Large intestine (tissue), 3 donors: ENCODE data around the gene SLC34A3. TPM values are rescaled to one million over a fixed set of nuclear protein-coding genes. Genes with fewer than 3 reads are reported as not detected.

Experiments used
- DNase-seq, 2 donors: peaks; one replicate each; pipeline versions ENCODE4 v3.0.0 to v3.0.0-alpha.2; 2013
- H3K27ac ChIP-seq: one replicate; pipeline ENCODE4 v1.5.1; 2013; ENCODE audit warnings: low read length
- H3K27me3 ChIP-seq: 2 replicates; pipeline ENCODE4 v1.6.1; 2013; ENCODE audit warnings: low read length; ENCODE audit not compliant: control insufficient read depth, insufficient read depth
- H3K36me3 ChIP-seq: 2 replicates; pipeline ENCODE4 v1.6.1; 2013; ENCODE audit warnings: low read length; ENCODE audit not compliant: control insufficient read depth, insufficient read depth
- H3K4me1 ChIP-seq: one replicate; pipeline ENCODE4 v1.6.1; 2013; ENCODE audit warnings: low read length; ENCODE audit not compliant: control insufficient read depth, insufficient read depth
- H3K4me3 ChIP-seq: one replicate; pipeline ENCODE4 v1.5.1; 2013; ENCODE audit warnings: low read length
- H3K9me3 ChIP-seq: one replicate; pipeline ENCODE4 v1.6.1; 2013; ENCODE audit warnings: mild to moderate bottlenecking, low read depth, low read length, moderate library complexity; ENCODE audit not compliant: control insufficient read depth
- WGBS: methylation state at CpG from one replicate; pipeline ENCODE4 v1.1.5; 2013; ENCODE audit warnings: low lambda C conversion rate; ENCODE audit not compliant: insufficient coverage; 5-methylcytosine and 5-hydroxymethylcytosine counted together
- polyA plus RNA-seq: library from polyadenylated mRNA; unstranded; fragments of 120-200 nt; gene quantifications from one replicate; pipeline ENCODE4 v1.2.1, GENCODE V29; 2013

Gene SLC34A3
- polyA plus RNA-seq, 1 donor = 36.9 TPM

DNA sequence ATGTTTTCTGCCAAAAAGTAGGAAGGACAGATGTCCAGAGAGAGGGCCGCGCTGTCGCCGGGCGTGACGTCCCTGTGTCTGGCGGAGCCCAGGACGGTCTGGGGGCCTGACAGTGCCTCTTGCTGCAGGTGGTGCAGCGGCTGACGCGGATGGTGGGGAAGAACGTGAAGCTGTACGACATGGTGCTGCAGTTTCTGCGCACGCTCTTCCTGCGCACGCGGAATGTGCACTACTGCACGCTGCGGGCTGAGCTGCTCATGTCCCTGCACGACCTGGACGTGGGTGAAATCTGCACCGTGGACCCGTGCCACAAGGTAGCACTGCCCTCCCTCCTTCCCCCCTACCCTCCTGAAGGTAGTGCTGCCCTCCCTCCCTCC is 32.2 kb downstream of the SLC34A3 start:
- no peak for DNase-seq
- no peak overlapping the region for H3K4me3 ChIP-seq
- no peaks in the 10 kb centered on the region for H3K27me3 ChIP-seq
- H3K27ac ChIP-seq = no peak overlapping the region
- peaks cover 53% of the 10 kb centered on the region for H3K36me3 ChIP-seq
- H3K4me1 ChIP-seq = no peaks in the 10 kb centered on the region
- peaks cover 5% of the 10 kb centered on the region for H3K9me3 ChIP-seq
- no CpG with 5 or more reads among the region's 24 CpGs for WGBS

DNA sequence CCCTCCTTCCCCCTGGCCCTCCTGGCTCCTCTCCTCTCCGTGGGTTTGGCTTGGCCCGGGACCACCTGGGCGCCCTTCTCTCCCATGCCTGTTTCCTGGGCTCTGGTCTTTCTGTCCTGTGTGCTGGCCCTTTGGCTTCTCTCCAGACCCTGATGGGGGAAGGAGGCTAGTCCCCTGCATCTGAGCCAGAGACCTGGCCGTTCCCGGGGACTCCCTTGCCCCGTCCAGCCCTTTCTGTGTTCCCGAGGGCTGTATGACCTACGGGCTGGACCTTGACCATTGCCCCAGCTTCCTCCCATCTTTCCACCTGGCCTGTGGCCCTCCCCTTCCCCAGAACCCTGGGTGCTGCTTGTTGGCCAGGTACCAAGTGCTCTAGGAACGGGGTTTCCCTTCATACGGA is 32.8 kb downstream of the SLC34A3 start:
- Histone ChIP-seq H3K4me1 (no peaks in the 10 kb centered on the region), H3K36me3 (peaks cover 53% of the 10 kb centered on the region), H3K9me3 (peaks cover 5% of the 10 kb centered on the region), H3K4me3 (no peak overlapping the region), H3K27me3 (no peaks in the 10 kb centered on the region), H3K27ac (no peak overlapping the region)
- WGBS = 93% methylated on average over 3 of the region's 10 CpGs
- DNase-seq = no peak

DNA sequence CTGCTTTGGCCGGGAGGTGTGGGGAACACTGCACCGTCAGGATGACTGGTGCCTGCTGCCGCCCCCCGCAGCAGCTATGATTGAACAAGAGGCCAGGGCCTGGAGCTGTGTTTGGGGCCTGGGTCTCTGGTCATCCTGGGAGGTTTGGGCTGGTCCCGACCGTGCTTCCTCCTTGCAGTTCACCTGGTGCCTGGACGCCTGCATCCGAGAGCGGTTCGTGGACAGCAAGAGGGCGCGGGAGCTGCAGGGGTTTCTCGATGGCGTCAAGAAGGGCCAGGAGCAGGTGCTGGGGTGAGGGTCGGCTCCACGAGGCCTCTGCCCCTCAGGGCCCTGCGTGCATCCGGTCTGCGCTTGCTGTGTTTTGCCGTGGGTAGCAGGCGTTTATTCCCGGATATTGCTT is 33.4 kb downstream of the SLC34A3 start:
- Histone ChIP-seq H3K27me3 (no peaks in the 10 kb centered on the region), H3K36me3 (peaks cover 56% of the 10 kb centered on the region), H3K4me3 (no peak overlapping the region), H3K9me3 (peaks cover 5% of the 10 kb centered on the region), H3K4me1 (no peaks in the 10 kb centered on the region), H3K27ac (no peak overlapping the region)
- WGBS = no CpG with 5 or more reads among the region's 22 CpGs
- no peak for DNase-seq

DNA sequence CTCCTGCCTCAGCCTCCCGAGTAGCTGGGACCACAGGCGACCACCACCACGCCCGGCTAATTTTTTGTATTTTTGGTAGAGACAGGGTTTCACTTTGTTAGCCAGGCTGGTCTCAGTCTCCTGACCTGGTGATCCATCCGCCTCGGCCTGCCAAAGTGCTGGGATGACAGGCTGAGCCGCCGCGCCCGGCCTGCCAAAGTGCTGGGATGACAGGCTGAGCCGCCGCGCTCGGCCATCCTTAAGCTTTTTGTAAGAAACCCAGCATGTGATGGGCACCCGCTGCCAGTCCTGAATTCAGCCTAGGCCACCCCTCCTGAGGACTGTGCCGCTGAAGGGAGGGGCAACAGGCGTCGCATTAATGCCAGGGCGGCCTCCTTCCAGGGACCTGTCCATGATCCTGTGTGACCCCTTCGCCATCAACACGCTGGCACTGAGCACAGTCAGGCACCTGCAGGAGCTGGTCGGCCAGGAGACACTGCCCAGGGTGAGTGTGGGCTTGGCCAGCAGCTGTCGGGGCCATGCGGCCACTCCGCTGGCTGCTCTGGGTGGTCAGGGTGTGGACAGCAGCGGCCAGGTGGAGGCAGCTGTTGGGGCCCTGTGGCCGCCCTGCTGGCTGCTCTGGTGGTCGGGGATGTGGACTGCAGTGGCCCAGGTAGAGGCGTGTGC is 34.9 kb downstream of the SLC34A3 start:
- no peak for DNase-seq
- Histone ChIP-seq H3K27me3 (no peaks in the 10 kb centered on the region), H3K4me3 (no peak overlapping the region), H3K9me3 (peaks cover 5% of the 10 kb centered on the region), H3K27ac (no peak overlapping the region), H3K4me1 (no peaks in the 10 kb centered on the region), H3K36me3 (peaks cover 63% of the 10 kb centered on the region)
- no CpG with 5 or more reads among the region's 29 CpGs for WGBS

DNA sequence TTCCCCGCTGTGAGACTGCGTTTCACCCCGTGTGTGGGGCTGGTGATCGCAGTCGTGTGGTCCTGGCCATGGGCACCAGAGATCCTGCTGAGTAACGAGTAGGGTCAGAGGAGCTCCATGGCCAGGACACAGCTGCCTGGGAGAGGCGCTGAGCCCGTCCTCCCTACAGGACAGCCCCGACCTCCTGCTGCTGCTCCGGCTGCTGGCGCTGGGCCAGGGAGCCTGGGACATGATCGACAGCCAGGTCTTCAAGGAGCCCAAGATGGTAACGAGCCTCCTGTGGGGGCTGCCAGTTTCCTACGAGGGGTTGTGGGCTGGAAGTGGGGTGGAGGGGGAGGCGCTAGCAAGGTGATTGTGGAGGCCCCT is 35.4 kb downstream of the SLC34A3 start:
- Histone ChIP-seq H3K27me3 (no peaks in the 10 kb centered on the region), H3K36me3 (peaks cover 68% of the 10 kb centered on the region), H3K27ac (no peak overlapping the region), H3K9me3 (peaks cover 7% of the 10 kb centered on the region), H3K4me3 (no peak overlapping the region), H3K4me1 (no peaks in the 10 kb centered on the region)
- no peak for DNase-seq
- WGBS = no CpG with 5 or more reads among the region's 15 CpGs

DNA sequence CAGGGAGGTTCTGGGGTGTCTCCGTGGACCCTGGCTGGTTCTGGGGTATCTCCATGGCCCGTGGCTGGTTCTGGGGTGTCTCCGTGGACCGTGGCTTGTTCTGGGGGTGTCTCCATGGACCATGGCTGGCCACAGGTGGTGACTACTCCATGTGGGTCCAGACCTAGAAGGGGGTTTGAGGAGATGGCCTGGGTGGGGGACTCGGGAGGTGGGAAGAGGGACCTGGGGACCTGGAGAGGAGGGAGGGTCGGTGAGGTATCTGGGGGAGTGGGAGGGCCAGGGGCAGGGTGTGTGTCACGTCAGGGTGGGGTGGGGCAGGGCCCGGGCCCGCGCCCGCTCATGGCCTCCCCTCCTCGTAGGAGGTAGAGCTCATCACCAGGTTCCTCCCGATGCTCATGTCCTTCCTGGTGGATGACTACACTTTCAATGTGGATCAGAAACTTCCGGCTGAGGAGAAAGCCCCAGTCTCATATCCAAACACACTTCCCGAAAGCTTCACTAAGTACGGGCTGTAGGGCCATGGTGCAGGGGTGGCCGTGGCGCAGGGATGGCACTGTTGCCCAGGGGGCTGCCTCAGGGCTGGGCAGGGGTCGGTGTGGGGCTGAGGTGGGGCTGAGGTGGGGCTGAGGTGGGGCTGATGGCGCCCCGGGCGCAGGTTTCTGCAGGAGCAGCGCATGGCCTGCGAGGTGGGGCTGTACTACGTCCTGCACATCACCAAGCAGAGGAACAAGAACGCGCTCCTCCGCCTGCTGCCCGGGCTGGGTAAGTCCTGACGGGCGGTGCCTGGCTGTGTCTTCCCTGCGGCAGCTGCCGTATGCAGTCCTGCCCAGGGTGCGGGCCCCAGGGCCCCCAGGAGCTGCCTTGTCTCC is 36.1 kb downstream of the SLC34A3 start:
- no peak for DNase-seq
- WGBS = no CpG with 5 or more reads among the region's 34 CpGs
- no peak overlapping the region for H3K27ac ChIP-seq
- no peak overlapping the region for H3K4me3 ChIP-seq
- no peaks in the 10 kb centered on the region for H3K4me1 ChIP-seq
- peaks cover 6% of the 10 kb centered on the region for H3K9me3 ChIP-seq
- peaks cover 67% of the 10 kb centered on the region for H3K36me3 ChIP-seq
- no peaks in the 10 kb centered on the region for H3K27me3 ChIP-seq

DNA sequence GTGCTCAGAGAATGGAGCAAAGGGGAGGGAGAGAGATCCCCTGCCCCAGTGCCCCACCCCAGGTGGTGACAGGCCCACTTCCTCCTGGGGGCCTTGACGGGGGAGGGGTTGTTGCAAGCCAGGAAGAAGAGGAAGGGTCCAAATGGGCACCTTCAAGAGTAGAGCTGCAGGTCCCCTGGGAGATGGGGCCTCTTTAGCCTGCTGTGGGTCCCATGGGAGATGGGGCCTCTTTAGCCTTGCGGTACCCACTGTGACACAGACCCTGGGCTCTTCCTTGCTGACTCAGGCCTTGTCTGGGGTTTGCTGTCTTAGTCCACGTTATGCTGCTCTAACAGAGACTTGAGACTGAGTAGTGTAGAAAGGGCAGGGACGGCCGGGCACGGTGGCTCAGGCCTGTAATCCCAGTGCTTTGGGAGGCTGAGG is 37.2 kb downstream of the SLC34A3 start:
- Histone ChIP-seq H3K27me3 (no peaks in the 10 kb centered on the region), H3K4me1 (no peaks in the 10 kb centered on the region), H3K36me3 (peaks cover 75% of the 10 kb centered on the region), H3K27ac (no peak overlapping the region), H3K9me3 (peaks cover 13% of the 10 kb centered on the region), H3K4me3 (no peak overlapping the region)
- DNase-seq = no peak
- WGBS = no CpG with 5 or more reads among the region's 6 CpGs

DNA sequence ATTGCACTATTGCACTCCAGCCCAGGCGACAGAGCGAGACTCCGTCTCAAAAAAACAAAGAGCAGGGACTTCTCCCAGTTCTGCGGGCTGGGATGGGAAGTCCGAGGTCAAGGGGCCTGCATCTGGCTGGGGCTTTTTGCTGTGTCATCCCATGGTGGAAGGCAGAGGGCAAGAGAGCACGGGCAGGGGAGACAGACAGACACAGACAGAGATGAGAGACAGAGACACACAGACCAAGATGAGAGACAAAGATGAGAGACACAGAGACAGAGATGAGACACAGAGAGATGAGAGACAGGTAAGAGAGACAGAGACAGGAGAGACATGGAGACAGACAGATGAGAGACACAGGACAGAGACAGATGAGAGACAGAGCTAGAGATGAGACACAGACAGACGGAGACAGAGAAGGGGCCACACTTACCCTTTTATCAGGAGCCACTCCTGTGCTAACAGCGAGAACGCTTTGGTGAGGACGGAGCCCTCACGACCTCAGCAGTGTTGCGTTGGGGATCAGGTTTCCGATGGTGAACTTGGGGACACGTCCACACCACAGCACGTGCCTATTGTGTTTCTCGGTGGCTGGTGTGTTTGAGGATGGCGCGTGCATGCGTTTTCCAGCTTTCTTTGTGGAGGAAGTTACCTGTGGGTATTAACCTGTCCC is 38.0 kb downstream of the SLC34A3 start:
- WGBS = 88% methylated on average over 1 of the region's 19 CpGs
- H3K36me3 ChIP-seq = peaks cover 75% of the 10 kb centered on the region
- peaks cover 13% of the 10 kb centered on the region for H3K9me3 ChIP-seq
- H3K4me3 ChIP-seq = no peak overlapping the region
- DNase-seq = no peak
- H3K4me1 ChIP-seq = no peaks in the 10 kb centered on the region
- H3K27me3 ChIP-seq = no peaks in the 10 kb centered on the region
- H3K27ac ChIP-seq = no peak overlapping the region

DNA sequence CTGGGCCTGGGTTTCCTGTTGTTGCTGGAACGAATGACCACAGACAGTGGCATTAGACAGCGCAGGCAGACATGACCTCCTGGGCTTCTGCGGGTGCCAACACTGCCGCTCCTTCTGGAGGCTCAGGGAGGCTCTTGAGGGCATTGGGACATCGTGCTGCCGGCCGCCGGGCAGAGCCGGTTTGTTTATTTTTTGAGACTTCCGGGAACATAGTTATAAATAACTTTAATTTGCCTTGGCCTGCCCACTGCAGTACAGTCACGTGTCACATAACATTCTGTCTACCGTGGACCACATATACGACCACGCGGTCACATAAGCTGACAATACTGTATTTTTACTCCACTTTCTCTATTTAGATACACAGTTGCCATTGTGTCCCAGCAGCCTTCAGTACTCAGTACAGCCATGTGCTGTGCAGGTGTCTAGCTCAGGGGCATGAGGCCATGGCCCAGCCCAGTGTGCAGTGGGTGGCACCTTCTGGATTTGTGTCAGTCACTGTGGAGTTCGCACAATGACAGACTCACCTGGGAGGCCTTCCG is 38.6 kb downstream of the SLC34A3 start:
- no peak overlapping the region for H3K27ac ChIP-seq
- peaks cover under 1% of the 10 kb centered on the region for H3K4me1 ChIP-seq
- no peak for DNase-seq
- H3K4me3 ChIP-seq = no peak overlapping the region
- WGBS = no CpG with 5 or more reads among the region's 17 CpGs
- peaks cover 13% of the 10 kb centered on the region for H3K9me3 ChIP-seq
- H3K36me3 ChIP-seq = peaks cover 75% of the 10 kb centered on the region
- no peaks in the 10 kb centered on the region for H3K27me3 ChIP-seq

DNA sequence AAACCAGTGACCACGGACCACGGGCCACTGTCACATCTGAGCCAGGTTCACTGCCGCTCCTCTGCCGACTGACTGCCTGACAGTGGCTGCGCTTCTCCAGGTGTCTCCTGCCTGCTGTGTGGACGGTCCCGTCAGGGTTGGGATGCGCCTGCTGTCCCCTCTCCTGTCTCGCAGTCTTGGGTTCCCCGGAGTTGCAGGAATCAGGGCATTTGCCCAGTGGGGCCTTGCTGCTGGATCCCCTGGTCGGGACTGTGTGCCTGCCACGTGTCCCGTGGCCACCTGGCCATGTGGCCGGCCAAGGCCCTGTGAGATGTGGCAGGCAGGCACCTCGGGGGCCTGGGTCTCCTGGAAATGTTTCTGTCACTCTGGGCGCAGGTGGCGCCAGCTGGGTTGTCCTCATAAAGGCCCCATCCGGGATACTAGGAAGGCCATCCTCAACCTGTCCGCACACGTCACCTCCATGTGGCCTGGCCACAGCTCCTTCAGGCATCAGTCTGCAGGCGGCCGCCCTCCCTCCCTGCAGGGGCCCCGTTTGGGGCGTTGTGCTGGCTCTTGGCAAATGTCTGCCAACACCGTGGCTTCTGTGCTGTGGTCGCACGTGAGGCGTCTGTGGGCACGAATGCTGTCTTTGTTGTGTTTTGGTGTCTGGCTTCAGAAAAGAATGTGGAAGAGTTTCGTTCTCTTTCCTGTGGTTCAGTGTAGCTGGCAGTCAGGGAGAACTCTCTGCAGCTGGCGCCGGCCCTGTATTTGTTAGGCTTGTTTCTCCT is 40.4 kb downstream of the SLC34A3 start:
- Histone ChIP-seq H3K4me1 (peaks cover 11% of the 10 kb centered on the region), H3K36me3 (peaks cover 64% of the 10 kb centered on the region), H3K27me3 (no peaks in the 10 kb centered on the region), H3K4me3 (no peak overlapping the region), H3K9me3 (peaks cover 11% of the 10 kb centered on the region), H3K27ac (no peak overlapping the region)
- WGBS = no CpG with 5 or more reads among the region's 32 CpGs
- no peak for DNase-seq
